Activated CD8-positive, alpha-beta memory T cell treated with anti-CD3 and anti-CD28 coated beads, Interleukin-2, amount 50 U/mL, for 24 hours (primary cell): Measurements from ENCODE around the gene PRIM1.
"Not testable (repeated sequence)": the region's sequence is repeated elsewhere in the genome, so short reads cannot be mapped to it uniquely, and the experiment has no call there.

ENCODE experiments used
- DNase-seq: peaks from one replicate; pipeline ENCODE4 v3.0.0-alpha.2; 2020; ENCODE audit errors: extremely low read depth

The PRIM1 gene

GRCh38 chr12:56760460-56760859 is 8.3 kb upstream of the PRIM1 start:
- DNase-seq, result no peak

GRCh38 chr12:56759263-56759908 is 7.3 kb upstream of the PRIM1 start:
- DNase-seq, result no peak

DNA sequence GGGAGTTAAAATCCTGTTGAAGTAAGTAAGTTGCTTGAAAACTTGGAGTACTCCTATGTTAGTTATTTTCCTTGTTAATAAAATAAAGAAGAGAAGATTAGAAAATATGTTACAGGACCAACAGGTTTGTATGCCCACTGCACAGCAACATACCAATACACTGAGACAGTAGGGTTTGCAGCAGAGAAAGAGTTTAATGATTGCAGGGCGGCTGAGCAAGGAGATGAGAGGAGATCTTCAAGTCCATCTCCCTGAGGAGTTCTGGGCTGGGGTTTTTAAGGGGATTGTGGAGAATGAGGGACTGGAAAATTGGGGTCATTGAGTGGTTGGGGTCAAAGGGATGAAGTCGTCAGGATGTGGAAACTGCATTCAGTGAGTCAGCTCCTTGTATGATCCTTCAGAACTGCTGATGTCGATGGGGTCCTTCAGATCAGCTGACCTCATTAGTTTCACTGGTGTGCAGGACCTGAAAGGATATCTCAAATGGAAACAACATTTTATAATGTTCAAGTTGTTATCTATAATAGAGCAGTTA is 6.7 kb upstream of the PRIM1 start:
- DNase-seq, result no peak

- not testable (repeated sequence) for DNase-seq
Measured at GRCh38 chr12:56757971-56758370, 5.8 kb upstream of the PRIM1 start.

- no peak for DNase-seq
Measured at GRCh38 chr12:56753566-56753965, 1.4 kb upstream of the PRIM1 start.

GRCh38 chr12:56750596-56750995 is 1.5 kb downstream of the PRIM1 start:
- not testable (repeated sequence) for DNase-seq

DNA sequence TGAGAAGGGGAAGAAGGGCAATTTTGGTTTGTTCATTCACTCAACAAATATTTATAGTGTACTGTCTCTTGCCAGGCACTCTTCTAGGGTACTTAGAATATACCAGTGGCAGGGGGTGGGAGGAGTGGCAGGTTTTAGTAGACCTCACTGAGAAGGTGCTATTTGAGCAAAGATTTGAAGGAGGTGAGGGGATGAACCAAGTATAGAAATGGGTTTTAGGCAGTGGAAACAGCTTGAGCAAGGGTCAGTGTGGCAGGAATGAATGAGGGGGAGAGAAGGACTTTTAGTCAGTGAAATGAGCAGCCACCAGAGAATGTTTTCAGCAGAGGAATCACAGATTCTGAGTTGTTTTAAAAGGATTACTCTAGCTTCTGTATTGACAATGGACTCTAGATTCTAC is 2.3 kb downstream of the PRIM1 start:
- no peak for DNase-seq

DNA sequence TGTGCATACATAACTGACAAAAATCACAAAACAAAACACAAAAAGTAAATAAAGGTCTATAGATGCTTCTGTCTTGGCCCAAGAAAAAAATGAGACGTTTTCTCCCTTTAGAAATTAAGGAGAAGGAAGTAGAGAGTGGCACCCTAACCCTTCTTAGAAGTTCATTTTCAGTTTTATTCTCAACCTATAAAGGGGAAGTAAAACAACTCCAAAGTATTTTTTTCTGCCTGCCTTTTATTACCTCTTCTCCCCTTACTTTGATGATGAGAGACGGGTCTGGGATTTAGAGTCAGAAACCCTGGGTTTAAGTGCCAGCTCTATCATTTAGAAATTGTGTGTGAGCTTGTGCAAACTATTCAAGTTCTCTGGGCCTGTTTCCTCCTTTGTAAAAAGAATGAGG is 2.8 kb downstream of the PRIM1 start:
- no peak for DNase-seq

GRCh38 chr12:56728139-56728861 is 23.8 kb downstream of the PRIM1 start:
- no peak for DNase-seq

DNA sequence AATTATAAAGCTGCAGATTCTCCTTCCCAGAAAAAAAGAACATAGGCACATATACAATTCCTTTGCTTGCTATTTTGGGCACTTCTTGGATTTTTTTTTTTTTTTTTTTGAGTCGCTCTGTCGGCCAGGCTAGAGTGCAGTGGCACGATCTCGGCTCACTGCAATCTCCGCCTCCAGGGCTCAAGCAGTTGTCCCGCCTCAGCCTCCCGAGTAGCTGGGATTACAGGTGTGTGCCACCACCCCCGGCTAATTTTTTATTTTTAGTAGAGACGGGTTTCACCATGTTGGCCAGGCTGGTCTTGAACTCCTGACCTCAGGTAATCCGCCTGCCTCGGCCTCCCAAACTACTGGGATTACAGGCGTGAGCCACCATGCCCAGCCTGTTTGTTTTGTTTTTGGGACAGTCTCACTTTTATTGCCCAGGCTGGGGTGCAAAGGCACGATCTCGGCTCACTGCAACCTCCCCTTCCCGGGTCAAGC is 25.9 kb downstream of the PRIM1 start:
- not testable (repeated sequence) for DNase-seq

GRCh38 chr12:56725723-56726102 is 26.4 kb downstream of the PRIM1 start:
- DNase-seq, result no peak

- DNase-seq, result peak; percentile 99
Measured at GRCh38 chr12:56724972-56725722, 27.0 kb downstream of the PRIM1 start, which contains the start of gene NACA. TSS of gene NACA (minus strand) at chr12:56725299. CDS start at chr12:56724521, 778 bp downstream.

GRCh38 chr12:56724701-56724971 is 27.5 kb downstream of the PRIM1 start:
- DNase-seq, result no peak

DNA sequence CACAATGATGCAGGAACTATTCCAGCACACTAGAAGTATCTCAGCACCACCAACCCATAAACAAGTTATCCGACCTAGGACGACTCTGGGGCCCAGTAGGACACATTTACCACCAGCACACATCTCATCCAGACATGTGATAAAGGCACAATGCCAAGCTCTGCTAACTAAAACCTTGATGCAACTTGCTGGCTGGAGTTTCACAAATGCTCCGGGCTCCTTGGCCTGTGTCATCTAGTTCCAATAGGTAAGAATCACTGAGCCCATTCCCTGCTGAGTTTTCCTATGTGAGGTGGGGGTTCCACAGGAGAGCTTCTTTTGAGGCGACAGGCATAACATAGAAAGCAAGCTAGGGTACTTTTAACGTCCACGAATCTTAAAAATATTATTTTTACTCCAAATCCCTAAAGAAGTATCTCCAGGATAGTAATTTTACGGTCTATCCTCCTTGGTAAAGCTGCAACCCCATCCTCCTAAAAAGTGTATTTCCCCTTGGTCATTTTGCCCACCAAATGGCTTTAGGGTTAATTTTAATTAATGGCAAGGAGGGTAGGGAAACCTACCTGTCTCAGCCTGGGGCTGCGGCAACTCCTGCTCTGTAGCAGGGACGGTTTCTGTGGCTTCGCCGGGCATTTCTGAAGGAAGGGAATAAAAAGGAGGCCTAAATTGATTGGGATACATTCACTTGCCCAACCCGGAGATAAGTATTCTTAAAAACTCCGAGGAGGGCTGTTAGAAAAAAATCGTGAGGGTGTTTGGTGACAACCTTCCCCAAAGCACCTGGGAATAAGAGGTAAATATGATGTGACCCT is 28.0 kb downstream of the PRIM1 start:
- DNase-seq, result no peak

DNA sequence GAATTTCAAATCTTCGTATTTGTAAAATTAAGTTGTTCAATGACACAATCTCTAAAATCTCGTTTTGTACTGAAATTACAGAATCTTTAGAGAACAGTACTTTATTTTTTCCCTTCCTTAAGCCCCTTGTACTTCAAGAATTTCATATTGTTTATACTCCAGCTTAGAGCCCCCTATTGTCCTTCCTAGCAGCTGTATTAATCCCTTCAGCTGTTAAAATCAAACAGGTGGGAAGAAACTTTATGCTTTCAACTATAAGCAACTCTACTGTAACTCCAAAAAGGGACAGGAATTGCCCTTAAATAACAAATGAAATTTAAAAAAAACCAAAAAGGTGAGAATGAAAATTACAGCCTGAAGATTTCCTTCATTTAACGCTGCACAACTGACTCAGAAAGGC is 28.8 kb downstream of the PRIM1 start:
- no peak for DNase-seq

GRCh38 chr12:56722832-56723231 is 29.3 kb downstream of the PRIM1 start:
- no peak for DNase-seq

GRCh38 chr12:56721721-56722120 is 30.4 kb downstream of the PRIM1 start:
- DNase-seq, result no peak

DNA sequence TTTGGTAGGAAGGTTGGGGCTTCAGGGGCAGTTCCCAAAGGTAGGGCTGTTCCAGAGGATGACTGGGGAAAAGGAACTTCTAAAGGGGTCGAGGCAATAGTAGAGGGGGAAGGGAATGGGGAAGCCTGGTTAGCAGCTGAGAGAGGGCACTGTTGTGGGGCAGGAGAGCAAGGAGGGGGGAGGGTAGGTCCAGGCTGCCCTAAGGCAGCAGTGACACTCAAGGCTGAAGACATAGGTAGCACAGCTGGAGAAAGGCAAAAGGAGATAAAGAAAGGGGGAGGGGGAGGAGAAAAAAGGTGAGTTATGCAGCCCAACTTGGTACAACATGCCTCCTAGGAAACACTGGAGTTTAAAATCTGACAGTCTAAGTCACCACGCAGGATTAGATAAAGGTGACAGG is 30.9 kb downstream of the PRIM1 start:
- DNase-seq, result no peak

GRCh38 chr12:56720731-56721151 is 31.4 kb downstream of the PRIM1 start:
- no peak for DNase-seq

GRCh38 chr12:56719056-56719455 is 33.1 kb downstream of the PRIM1 start:
- DNase-seq, result no peak

- DNase-seq, result no peak
Measured at GRCh38 chr12:56718636-56719035, 33.5 kb downstream of the PRIM1 start.

DNA sequence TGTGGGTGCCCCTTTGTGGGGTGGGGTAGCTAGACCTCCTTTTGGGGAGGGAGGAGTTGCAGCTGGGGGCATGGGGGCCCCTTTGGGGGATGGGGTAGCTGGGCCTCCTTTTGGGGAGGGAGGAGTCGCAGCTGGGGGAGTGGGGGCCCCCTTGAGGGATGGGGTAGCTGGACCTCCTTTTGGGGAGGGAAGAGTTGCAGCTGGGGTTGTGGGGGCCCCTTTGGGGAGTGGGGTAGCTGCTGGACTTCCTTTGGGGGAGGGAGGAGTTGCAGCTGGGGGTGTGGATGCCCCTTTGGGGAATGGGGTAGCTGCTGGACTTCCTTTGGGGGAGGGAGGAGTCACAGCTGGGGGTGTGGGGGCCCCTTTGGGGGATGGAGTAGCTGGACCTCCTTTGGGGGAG is 34.0 kb downstream of the PRIM1 start:
- DNase-seq, result no peak
